ENCODE measurements around the gene ZC3H8. TPM values are rescaled to one million over a fixed set of nuclear protein-coding genes. Genes with fewer than 3 reads are reported as not detected.

The ZC3H8 gene
- total RNA-seq, 1 experiment from 2014 or later, result 19.9 TPM

DNA sequence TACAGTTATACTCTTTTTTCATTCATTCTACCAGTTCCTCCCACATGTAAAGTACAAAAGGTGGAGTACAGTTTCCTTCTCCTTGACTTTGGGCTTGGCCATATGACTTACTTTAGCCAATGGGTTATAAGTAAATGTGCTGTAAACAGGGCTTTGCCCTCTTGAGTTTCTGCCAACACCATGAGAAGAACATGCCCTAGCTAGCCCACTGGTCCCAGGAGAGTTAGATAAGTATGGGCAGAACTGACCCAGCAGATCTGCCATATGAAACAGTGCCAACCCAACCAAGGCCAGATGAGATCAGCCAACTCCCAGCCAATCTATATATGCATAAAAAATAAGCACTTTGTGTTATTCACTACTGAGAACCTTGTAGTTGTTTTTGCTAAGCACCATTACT lies 25.5 kb downstream of the ZC3H8 start:
- intact Hi-C loops (cut with micrococcal nuclease; ENCODE audit: unreplicated experiment), result no loop called here

DNA sequence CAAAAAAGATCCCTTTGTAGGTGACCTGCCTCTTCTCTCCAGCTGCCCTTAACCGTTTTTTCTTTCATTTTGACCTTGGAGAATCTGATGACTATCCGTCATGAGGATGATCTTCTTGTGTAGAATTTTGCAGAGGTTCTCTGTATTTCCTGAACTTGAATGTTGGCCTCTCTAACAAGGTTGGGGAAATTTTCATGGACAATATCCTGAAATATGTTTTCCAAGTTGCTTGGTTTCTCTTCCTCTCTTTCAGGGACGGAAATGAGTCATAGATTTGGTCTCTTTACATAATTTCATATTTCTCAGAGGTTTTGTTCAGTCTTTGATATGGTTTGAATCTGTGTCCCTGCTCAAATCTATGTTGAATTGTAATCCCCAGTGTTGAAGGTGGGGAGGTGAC lies 34.0 kb downstream of the ZC3H8 start:
- Histone ChIP-seq H3K4me1 (no peaks in the 10 kb centered on the region), H3K36me3 (ENCODE audit: control insufficient read depth, insufficient read depth, low read length) (no peaks in the 10 kb centered on the region; the same call in 1 of the 2 replicates), H3K4me3 (ENCODE audit: low read depth, low read length) (no peak overlapping the region), H3K27me3 (replicated peaks; ENCODE audit: control insufficient read depth, insufficient read depth, low read length) (no peaks in the 10 kb centered on the region), H3K9me3 (no peaks in the 10 kb centered on the region)
- Mint-ChIP-seq H3K27me3 (ENCODE audit: insufficient read depth, unreplicated experiment) (no peaks in the 10 kb centered on the region), H3K4me1 (ENCODE audit: low read depth, unreplicated experiment) (no peaks in the 10 kb centered on the region), H3K4me3 (ENCODE audit: unreplicated experiment) (no peak overlapping the region), H3K27ac (ENCODE audit: unreplicated experiment) (no peak overlapping the region), H3K9me3 (ENCODE audit: unreplicated experiment) (peaks cover 16% of the 10 kb centered on the region), H3K36me3 (ENCODE audit: insufficient read depth, unreplicated experiment) (peaks cover 29% of the 10 kb centered on the region)
- CTCF ChIA-PET, result no interaction called here
- POLR2A ChIA-PET, result no interaction called here
- TF ChIP-seq, protein P1, sequence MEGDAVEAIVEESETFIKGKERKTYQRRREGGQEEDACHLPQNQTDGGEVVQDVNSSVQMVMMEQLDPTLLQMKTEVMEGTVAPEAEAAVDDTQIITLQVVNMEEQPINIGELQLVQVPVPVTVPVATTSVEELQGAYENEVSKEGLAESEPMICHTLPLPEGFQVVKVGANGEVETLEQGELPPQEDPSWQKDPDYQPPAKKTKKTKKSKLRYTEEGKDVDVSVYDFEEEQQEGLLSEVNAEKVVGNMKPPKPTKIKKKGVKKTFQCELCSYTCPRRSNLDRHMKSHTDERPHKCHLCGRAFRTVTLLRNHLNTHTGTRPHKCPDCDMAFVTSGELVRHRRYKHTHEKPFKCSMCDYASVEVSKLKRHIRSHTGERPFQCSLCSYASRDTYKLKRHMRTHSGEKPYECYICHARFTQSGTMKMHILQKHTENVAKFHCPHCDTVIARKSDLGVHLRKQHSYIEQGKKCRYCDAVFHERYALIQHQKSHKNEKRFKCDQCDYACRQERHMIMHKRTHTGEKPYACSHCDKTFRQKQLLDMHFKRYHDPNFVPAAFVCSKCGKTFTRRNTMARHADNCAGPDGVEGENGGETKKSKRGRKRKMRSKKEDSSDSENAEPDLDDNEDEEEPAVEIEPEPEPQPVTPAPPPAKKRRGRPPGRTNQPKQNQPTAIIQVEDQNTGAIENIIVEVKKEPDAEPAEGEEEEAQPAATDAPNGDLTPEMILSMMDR (IDR thresholded peaks at IDR 0.05; ENCODE audit: insufficient read depth in 1 of 2, low read depth in 1 of 2, low read length in 1 of 2, severe bottlenecking in 1 of 2, unreplicated experiment in 1 of 2), result no peak
- intact Hi-C loops (cut with micrococcal nuclease; ENCODE audit: unreplicated experiment), result no loop called here
- BruUV-seq (replicated peaks), result no TSS peak
- DNase-seq, result no peak

More for the DNA sequence above, 25.5 kb downstream of the ZC3H8 start:
- DNase-seq, result no peak
- Mint-ChIP-seq H3K27ac (ENCODE audit: unreplicated experiment) (no peak overlapping the region), H3K27me3 (ENCODE audit: insufficient read depth, unreplicated experiment) (no peaks in the 10 kb centered on the region), H3K36me3 (ENCODE audit: insufficient read depth, unreplicated experiment) (no peaks in the 10 kb centered on the region), H3K4me1 (ENCODE audit: low read depth, unreplicated experiment) (no peaks in the 10 kb centered on the region), H3K4me3 (ENCODE audit: unreplicated experiment) (no peak overlapping the region), H3K9me3 (ENCODE audit: unreplicated experiment) (no peaks in the 10 kb centered on the region)
- Histone ChIP-seq H3K27me3 (replicated peaks; ENCODE audit: control insufficient read depth, insufficient read depth, low read length) (no peaks in the 10 kb centered on the region), H3K4me1 (no peaks in the 10 kb centered on the region), H3K9me3 (no peaks in the 10 kb centered on the region; the same call in 1 of the 2 replicates), H3K36me3 (ENCODE audit: control insufficient read depth, insufficient read depth, low read length) (no peaks in the 10 kb centered on the region), H3K4me3 (ENCODE audit: low read depth, low read length) (no peak overlapping the region)
- BruUV-seq (replicated peaks), result no TSS peak
- CTCF ChIA-PET, result no interaction called here
- TF ChIP-seq, protein P1 (IDR thresholded peaks at IDR 0.05; ENCODE audit: insufficient read depth in 1 of 2, low read depth in 1 of 2, low read length in 1 of 2, severe bottlenecking in 1 of 2, unreplicated experiment in 1 of 2), result no peak
- POLR2A ChIA-PET, result no interaction called here

DNA sequence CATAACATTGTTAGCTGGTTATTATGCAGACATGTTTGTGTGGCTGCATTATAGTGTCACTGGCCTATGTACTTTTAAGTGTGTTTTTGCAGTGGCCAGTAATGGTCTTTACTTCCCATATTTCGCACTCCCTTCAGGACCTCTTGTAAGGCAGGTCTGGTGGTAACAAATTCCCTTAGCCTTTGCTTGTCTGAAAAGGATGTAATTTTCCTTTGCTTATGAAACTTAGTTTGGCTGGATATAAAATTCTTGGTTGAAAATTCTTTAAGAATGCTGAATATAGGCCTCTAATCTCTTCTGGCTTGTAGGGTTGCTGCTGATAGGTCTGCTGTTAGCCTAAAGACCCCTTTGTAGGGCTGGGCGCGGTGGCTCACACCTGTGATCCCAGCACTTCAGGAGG lies 34.7 kb downstream of the ZC3H8 start:
- intact Hi-C loops (cut with micrococcal nuclease; ENCODE audit: unreplicated experiment), result no loop called here
- no peak overlapping the region for H3K27ac Mint-ChIP-seq (ENCODE audit: unreplicated experiment)
- no peaks in the 10 kb centered on the region for H3K4me1 Mint-ChIP-seq (ENCODE audit: low read depth, unreplicated experiment)
- no peak overlapping the region for H3K4me3 Mint-ChIP-seq (ENCODE audit: unreplicated experiment)
- TF ChIP-seq, protein P1 (IDR thresholded peaks at IDR 0.05; ENCODE audit: insufficient read depth in 1 of 2, low read depth in 1 of 2, low read length in 1 of 2, severe bottlenecking in 1 of 2, unreplicated experiment in 1 of 2), result no peak
- no peaks in the 10 kb centered on the region for H3K4me1 ChIP-seq
- H3K36me3 ChIP-seq (ENCODE audit: control insufficient read depth, insufficient read depth, low read length), result no peaks in the 10 kb centered on the region; the same call in 1 of the 2 replicates
- ChIA-PET CTCF (no interaction called here), POLR2A (no interaction called here)
- no TSS peak for BruUV-seq (replicated peaks)
- peaks cover 16% of the 10 kb centered on the region for H3K9me3 Mint-ChIP-seq (ENCODE audit: unreplicated experiment)
- no peaks in the 10 kb centered on the region for H3K27me3 Mint-ChIP-seq (ENCODE audit: insufficient read depth, unreplicated experiment)
- no peak for DNase-seq
- H3K27me3 ChIP-seq (replicated peaks; ENCODE audit: control insufficient read depth, insufficient read depth, low read length), result no peaks in the 10 kb centered on the region
- H3K36me3 Mint-ChIP-seq (ENCODE audit: insufficient read depth, unreplicated experiment), result peaks cover 30% of the 10 kb centered on the region
- H3K4me3 ChIP-seq (ENCODE audit: low read depth, low read length), result no peak overlapping the region
- H3K9me3 ChIP-seq, result no peaks in the 10 kb centered on the region
